HCT116 (cell line): ENCODE results near the gene UTP15. TPM values are rescaled to one million over a fixed set of nuclear protein-coding genes. Genes with fewer than 3 reads are reported as not detected.

Experiments used
- ATAC-seq: fragments of 200-7000 bp; cut with Tn5 transposase; 2 replicates; pipeline ENCODE4 v1.9.1; 2020; ENCODE audit warnings: mild to moderate bottlenecking, moderate library complexity
- BruUV-seq: library from RNA; stranded (reverse); fragments of 400-500 nt; replicated peaks from 2 replicates; lab custom pipeline; 2021; lab: Mats Ljungman, UMichigan
- CTCF ChIA-PET: fragments of 300-600 bp; sonication (Branson Sonifier 250); formaldehyde crosslinking; loops from one replicate; lab custom pipeline; 2021; ENCODE audit warnings: antibody characterized with exemption; lab: Charles Lee
- POLR2A ChIA-PET: fragments of 300-600, 350-600 bp; sonication (Branson Sonifier 250); formaldehyde crosslinking; loops from one replicate; lab custom pipeline; 2021; ENCODE audit warnings: antibody characterized with exemption; lab: Charles Lee
- RAD21 ChIA-PET, 2 experiments: fragments of 300-600 bp; sonication (Branson Sonifier 250); formaldehyde crosslinking; loops; one replicate each; lab custom pipeline; 2023; ENCODE audit warnings: low total read pairs in 2 of 2; ENCODE audit not compliant: uncharacterized antibody in 2 of 2, unreplicated experiment in 2 of 2, low non-redundant PET in 1 of 2; lab: Charles Lee
- DNase-seq: peaks from one replicate; pipeline ENCODE4 v3.0.0-alpha.2; 2010; ENCODE audit warnings: low read depth, low spot score
- H2AFZ ChIP-seq: fragments of 200-600 bp; shearing (Covaris generic), sonication (generic); 2 replicates; pipeline ENCODE4 v1.6.1; 2017; ENCODE audit warnings: low read depth, mixed run types, mixed read lengths, antibody characterized with exemption, low read length; ENCODE audit not compliant: poor library complexity, severe bottlenecking
- H3K27ac ChIP-seq: 2 replicates; pipeline ENCODE4 v1.5.1; 2012; ENCODE audit warnings: low read depth, low read length
- H3K27me3 ChIP-seq: fragments of 200-600 bp; sonication (generic); 2 replicates; pipeline ENCODE4 v1.6.1; 2016; ENCODE audit warnings: mixed run types, low read length, mixed read lengths; ENCODE audit not compliant: insufficient read depth
- H3K36me3 ChIP-seq, 2 experiments: fragments of 200-500 bp in 1 of 2; fragments of 200-600 bp in 1 of 2; sonication (Bioruptor generic) in 1 of 2; sonication (generic) in 1 of 2; 2 replicates each; pipeline versions ENCODE4 v1.5.1 to v1.6.1; 2014 to 2016; ENCODE audit warnings: low read length in 2 of 2, inconsistent platforms in 1 of 2, mixed read lengths in 1 of 2, mixed run types in 1 of 2; ENCODE audit not compliant: insufficient read depth in 2 of 2, control insufficient read depth in 1 of 2
- H3K4me1 ChIP-seq, 2 experiments: fragments of 200-600 bp in 1 of 2; sonication (generic) in 1 of 2; 2 replicates each; pipeline versions ENCODE4 v1.5.1 to v1.6.1; 2012 to 2017; ENCODE audit warnings: low read length in 2 of 2, inconsistent platforms in 1 of 2, mild to moderate bottlenecking in 1 of 2, mixed read lengths in 1 of 2, mixed run types in 1 of 2, moderate library complexity in 1 of 2; ENCODE audit not compliant: insufficient read depth in 2 of 2, control insufficient read depth in 1 of 2
- H3K4me2 ChIP-seq: fragments of 200-600 bp; sonication (generic); 2 replicates; pipeline ENCODE4 v1.6.1; 2017; ENCODE audit warnings: mixed run types, low read length, mixed read lengths
- H3K4me3 ChIP-seq, 2 experiments: fragments of 200-600 bp in 1 of 2; sonication (generic) in 1 of 2; replicated peaks in 1 of 2; 2 replicates each; pipeline ENCODE4 v1.5.1; 2011 to 2016; ENCODE audit warnings: low read length in 2 of 2, control low read depth in 1 of 2, low read depth in 1 of 2, mild to moderate bottlenecking in 1 of 2, mixed read lengths in 1 of 2, mixed run types in 1 of 2
- H3K79me2 ChIP-seq: fragments of 200-600 bp; sonication (generic); 2 replicates; pipeline ENCODE4 v1.6.1; 2017; ENCODE audit warnings: mild to moderate bottlenecking, mixed run types, low read length, moderate library complexity, mixed read lengths; ENCODE audit not compliant: insufficient read depth
- H3K9ac ChIP-seq: fragments of 200-600 bp; sonication (generic); 2 replicates; pipeline ENCODE4 v1.6.1; 2016; ENCODE audit warnings: low read length, mixed read lengths
- H3K9me2 ChIP-seq: fragments of 200-600 bp; sonication (generic), shearing (Covaris generic); 2 replicates; pipeline ENCODE4 v1.6.1; 2017; ENCODE audit warnings: mixed run types, mild to moderate bottlenecking, moderate library complexity; ENCODE audit not compliant: insufficient read depth
- H3K9me3 ChIP-seq, 2 experiments: fragments of 200-500 bp in 1 of 2; fragments of 200-600 bp in 1 of 2; sonication (Bioruptor generic) in 1 of 2; sonication (generic) in 1 of 2; 2 replicates each; pipeline ENCODE4 v1.6.1; 2014 to 2017; ENCODE audit warnings: low read length in 2 of 2, mixed read lengths in 2 of 2, inconsistent platforms in 1 of 2, low read depth in 1 of 2, mild to moderate bottlenecking in 1 of 2, mixed run types in 1 of 2, moderate library complexity in 1 of 2; ENCODE audit not compliant: control insufficient read depth in 1 of 2, insufficient read depth in 1 of 2
- H4K20me1 ChIP-seq: fragments of 200-600 bp; sonication (generic), shearing (Covaris generic); 2 replicates; pipeline ENCODE4 v1.6.1; 2017; ENCODE audit warnings: mixed run types, mild to moderate bottlenecking, moderate library complexity; ENCODE audit not compliant: insufficient read depth
- CEBPB ChIP-seq: IDR thresholded peaks from 2 replicates; pipeline ENCODE4 v1.6.1; 2012; ENCODE audit warnings: low read depth
- CTCF ChIP-seq, 3 experiments: fragments of 200-600 bp in 1 of 3; sonication (generic) in 1 of 3; IDR thresholded peaks in 2 of 3; conservative IDR thresholded peaks in 1 of 3; 2 replicates each; pipeline ENCODE4 v1.5.1; 2012 to 2017; ENCODE audit warnings: low read depth in 2 of 3, low read length in 2 of 3, antibody characterized with exemption in 1 of 3, borderline replicate concordance in 1 of 3, control low read depth in 1 of 3, mild to moderate bottlenecking in 1 of 3, mixed read lengths in 1 of 3, mixed run types in 1 of 3, moderate library complexity in 1 of 3; ENCODE audit not compliant: insufficient read depth in 1 of 3
- EGR1 ChIP-seq: IDR thresholded peaks from 2 replicates; pipeline ENCODE4 v1.6.1; 2012; ENCODE audit warnings: low read depth
- FOSL1 ChIP-seq: IDR thresholded peaks from 2 replicates; pipeline ENCODE4 v1.6.1; 2012; ENCODE audit warnings: low read depth
- JUND ChIP-seq: IDR thresholded peaks from 2 replicates; pipeline ENCODE4 v1.6.1; 2012
- POLR2AphosphoS5 ChIP-seq: IDR thresholded peaks from 2 replicates; pipeline ENCODE4 v1.6.1; 2011; ENCODE audit warnings: mild to moderate bottlenecking, low read depth, low read length, moderate library complexity
- RAD21 ChIP-seq: IDR thresholded peaks from 2 replicates; pipeline ENCODE4 v1.6.1; 2012; ENCODE audit warnings: low read depth, mild to moderate bottlenecking
- SP1 ChIP-seq: IDR thresholded peaks from 2 replicates; pipeline ENCODE4 v1.6.1; 2012; ENCODE audit warnings: low read depth
- TCF7L2 ChIP-seq: IDR thresholded peaks from 2 replicates; pipeline ENCODE4 v1.7.0; 2011; ENCODE audit warnings: borderline replicate concordance, inconsistent platforms; ENCODE audit not compliant: insufficient read depth, insufficient read length; ENCODE audit errors: extremely low read depth
- ZFX ChIP-seq: fragments of 450-650 bp; IDR thresholded peaks from 2 replicates; pipeline ENCODE4 v1.6.1; 2017
- ZNF274 ChIP-seq: fragments of 200-500 bp; sonication (Bioruptor generic); IDR thresholded peaks from 2 replicates; pipeline ENCODE4 v1.6.1; 2014; ENCODE audit warnings: mild to moderate bottlenecking, low read depth, low read length, inconsistent platforms
- intact Hi-C: fragments of 100-400 bp; cut with micrococcal nuclease; formaldehyde crosslinking; loops from 2 replicates; pipeline ENCODE4 v1.10.0; 2022
- total RNA-seq: library from RNA; stranded (reverse); gene quantifications from one replicate; pipeline ENCODE4 v1.2.1, GENCODE V29; 2021; ENCODE audit not compliant: unreplicated experiment
- TF ChIP-seq, protein P1 (sequence below): IDR thresholded peaks from 2 replicates; pipeline ENCODE4 v1.6.1; 2012
- TF ChIP-seq, protein P2 (sequence below): IDR thresholded peaks from 2 replicates; pipeline ENCODE4 v1.6.1; 2011; ENCODE audit warnings: mild to moderate bottlenecking, low read length, moderate library complexity; ENCODE audit not compliant: insufficient replicate concordance; ENCODE audit errors: extremely low read depth
- TF ChIP-seq, protein P3 (sequence below): IDR thresholded peaks from 2 replicates; pipeline ENCODE4 v1.6.1; 2012; ENCODE audit warnings: low read depth

The UTP15 gene
- total RNA-seq, 1 experiment from 2014 or later: 39.3 TPM

- TF ChIP-seq, protein P1, sequence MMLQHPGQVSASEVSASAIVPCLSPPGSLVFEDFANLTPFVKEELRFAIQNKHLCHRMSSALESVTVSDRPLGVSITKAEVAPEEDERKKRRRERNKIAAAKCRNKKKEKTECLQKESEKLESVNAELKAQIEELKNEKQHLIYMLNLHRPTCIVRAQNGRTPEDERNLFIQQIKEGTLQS: no peak
- TF ChIP-seq TCF7L2 (no peak), ZFX (no peak), ZNF274 (no peak), POLR2AphosphoS5 (no peak), RAD21 (peak; percentile 7; the same call in 1 of the 2 replicates), FOSL1 (no peak), SP1 (no peak), CEBPB (no peak), EGR1 (no peak), JUND (no peak), CTCF (IDR thresholded peaks at IDR 0.05 in 2 of 3, conservative IDR thresholded peaks at IDR 0.05 in 1 of 3; ENCODE audit: borderline replicate concordance in 1 of 3, insufficient read depth in 1 of 3, low read depth in 2 of 3, low read length in 2 of 3) (peak in 1 of 3 experiments; percentile 27; a peak in 1 of 6 replicates)
- TF ChIP-seq, protein P2, sequence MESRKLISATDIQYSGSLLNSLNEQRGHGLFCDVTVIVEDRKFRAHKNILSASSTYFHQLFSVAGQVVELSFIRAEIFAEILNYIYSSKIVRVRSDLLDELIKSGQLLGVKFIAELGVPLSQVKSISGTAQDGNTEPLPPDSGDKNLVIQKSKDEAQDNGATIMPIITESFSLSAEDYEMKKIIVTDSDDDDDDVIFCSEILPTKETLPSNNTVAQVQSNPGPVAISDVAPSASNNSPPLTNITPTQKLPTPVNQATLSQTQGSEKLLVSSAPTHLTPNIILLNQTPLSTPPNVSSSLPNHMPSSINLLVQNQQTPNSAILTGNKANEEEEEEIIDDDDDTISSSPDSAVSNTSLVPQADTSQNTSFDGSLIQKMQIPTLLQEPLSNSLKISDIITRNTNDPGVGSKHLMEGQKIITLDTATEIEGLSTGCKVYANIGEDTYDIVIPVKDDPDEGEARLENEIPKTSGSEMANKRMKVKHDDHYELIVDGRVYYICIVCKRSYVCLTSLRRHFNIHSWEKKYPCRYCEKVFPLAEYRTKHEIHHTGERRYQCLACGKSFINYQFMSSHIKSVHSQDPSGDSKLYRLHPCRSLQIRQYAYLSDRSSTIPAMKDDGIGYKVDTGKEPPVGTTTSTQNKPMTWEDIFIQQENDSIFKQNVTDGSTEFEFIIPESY: no peak
- TF ChIP-seq, protein P3, sequence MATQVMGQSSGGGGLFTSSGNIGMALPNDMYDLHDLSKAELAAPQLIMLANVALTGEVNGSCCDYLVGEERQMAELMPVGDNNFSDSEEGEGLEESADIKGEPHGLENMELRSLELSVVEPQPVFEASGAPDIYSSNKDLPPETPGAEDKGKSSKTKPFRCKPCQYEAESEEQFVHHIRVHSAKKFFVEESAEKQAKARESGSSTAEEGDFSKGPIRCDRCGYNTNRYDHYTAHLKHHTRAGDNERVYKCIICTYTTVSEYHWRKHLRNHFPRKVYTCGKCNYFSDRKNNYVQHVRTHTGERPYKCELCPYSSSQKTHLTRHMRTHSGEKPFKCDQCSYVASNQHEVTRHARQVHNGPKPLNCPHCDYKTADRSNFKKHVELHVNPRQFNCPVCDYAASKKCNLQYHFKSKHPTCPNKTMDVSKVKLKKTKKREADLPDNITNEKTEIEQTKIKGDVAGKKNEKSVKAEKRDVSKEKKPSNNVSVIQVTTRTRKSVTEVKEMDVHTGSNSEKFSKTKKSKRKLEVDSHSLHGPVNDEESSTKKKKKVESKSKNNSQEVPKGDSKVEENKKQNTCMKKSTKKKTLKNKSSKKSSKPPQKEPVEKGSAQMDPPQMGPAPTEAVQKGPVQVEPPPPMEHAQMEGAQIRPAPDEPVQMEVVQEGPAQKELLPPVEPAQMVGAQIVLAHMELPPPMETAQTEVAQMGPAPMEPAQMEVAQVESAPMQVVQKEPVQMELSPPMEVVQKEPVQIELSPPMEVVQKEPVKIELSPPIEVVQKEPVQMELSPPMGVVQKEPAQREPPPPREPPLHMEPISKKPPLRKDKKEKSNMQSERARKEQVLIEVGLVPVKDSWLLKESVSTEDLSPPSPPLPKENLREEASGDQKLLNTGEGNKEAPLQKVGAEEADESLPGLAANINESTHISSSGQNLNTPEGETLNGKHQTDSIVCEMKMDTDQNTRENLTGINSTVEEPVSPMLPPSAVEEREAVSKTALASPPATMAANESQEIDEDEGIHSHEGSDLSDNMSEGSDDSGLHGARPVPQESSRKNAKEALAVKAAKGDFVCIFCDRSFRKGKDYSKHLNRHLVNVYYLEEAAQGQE: no peak
- no peak overlapping the region for H2AFZ ChIP-seq
- peak; percentile 61 for ATAC-seq
- no TSS peak for BruUV-seq
- H3K4me1 ChIP-seq: peaks cover 0 to 2% of the 10 kb centered on the region in 2 experiments; a peak in 2 of 4 replicates
- no peak for DNase-seq
- intact Hi-C loops: no loop called here
- no peak overlapping the region for H3K27ac ChIP-seq
- H3K9me2 ChIP-seq: no peaks in the 10 kb centered on the region
- CTCF ChIA-PET: no interaction called here
- peaks cover 0 to 7% of the 10 kb centered on the region in 2 experiments; a peak in 2 of 4 replicates for H3K36me3 ChIP-seq
- RAD21 ChIA-PET: no interaction called here
- H3K9me3 ChIP-seq: no peaks in the 10 kb centered on the region
- no peaks in the 10 kb centered on the region for H3K27me3 ChIP-seq
- peaks cover 2% of the 10 kb centered on the region for H3K79me2 ChIP-seq
- H4K20me1 ChIP-seq: no peaks in the 10 kb centered on the region
- no peak overlapping the region for H3K4me2 ChIP-seq
- POLR2A ChIA-PET: no interaction called here
- H3K4me3 ChIP-seq: no peak overlapping the region
- H3K9ac ChIP-seq: no peak overlapping the region
Observed at GRCh38 chr5:73558950-73559349, 6.6 kb upstream of the UTP15 start.
